NCI-H128 (cell line): ENCODE measurements around the gene MYL11.
A peak's percentile ranks its signal among the peaks of the same experiment; 100 is the strongest.

ENCODE experiments used
- DNase-seq: peaks from one replicate; lab custom pipeline; 2025; ENCODE audit not compliant: unreplicated experiment; lab: John Stamatoyannopoulos, UW

MYL11 gene

GRCh38 chr16:30416624-30417528 is 42.3 kb downstream of the MYL11 start:
- DNase-seq: no peak

- peak; percentile 59 for DNase-seq
These were observed 43.1 kb downstream of the MYL11 start for GRCh38 chr16:30417529-30418349.

GRCh38 chr16:30418350-30419181 is 44.0 kb downstream of the MYL11 start:
- DNase-seq: no peak

GRCh38 chr16:30421010-30421409 is 46.4 kb downstream of the MYL11 start:
- DNase-seq: no peak
